IPS-15b (cell line): Measurements from ENCODE around the gene RPS4Y2.

Experiments
- H3K27me3 ChIP-seq: one replicate; pipeline ENCODE4 v1.6.1; 2013; ENCODE audit warnings: low read length; ENCODE audit not compliant: control insufficient read depth, insufficient read depth
- H3K36me3 ChIP-seq: one replicate; pipeline ENCODE4 v1.6.1; 2013; ENCODE audit warnings: low read length; ENCODE audit not compliant: control insufficient read depth, insufficient read depth
- H3K4me1 ChIP-seq: one replicate; pipeline ENCODE4 v1.6.1; 2013; ENCODE audit warnings: mild to moderate bottlenecking, low read length; ENCODE audit not compliant: control insufficient read depth, insufficient read depth
- H3K4me3 ChIP-seq: one replicate; pipeline ENCODE4 v1.5.1; 2013; ENCODE audit warnings: low read depth, low read length
- H3K9ac ChIP-seq: one replicate; pipeline ENCODE4 v1.6.1; 2013; ENCODE audit warnings: low read depth, mild to moderate bottlenecking, low read length
- H3K9me3 ChIP-seq: one replicate; pipeline ENCODE4 v1.6.1; 2013; ENCODE audit warnings: mild to moderate bottlenecking, low read length; ENCODE audit not compliant: control insufficient read depth, insufficient read depth

RPS4Y2 gene

DNA sequence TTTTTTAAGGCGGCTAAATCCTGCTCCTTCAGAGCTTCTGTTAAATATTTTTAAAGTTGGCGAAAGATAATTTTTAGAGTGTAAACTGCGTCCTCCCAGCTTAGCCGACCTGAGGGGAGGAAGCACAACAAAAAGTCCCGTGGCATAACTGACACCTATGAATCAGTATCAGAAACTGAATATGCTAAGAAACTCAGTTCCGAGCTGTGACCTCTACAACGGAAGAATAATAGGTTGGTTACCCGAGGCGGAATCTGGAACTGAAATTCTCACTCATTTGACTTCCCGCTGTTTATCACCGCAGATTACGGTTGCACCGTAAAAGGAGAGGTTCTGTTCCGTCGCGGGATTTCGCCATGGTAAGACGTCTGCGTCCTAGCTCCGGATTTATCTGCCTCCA is at the start of gene RPS4Y2:
Gene RPS4Y2 (plus strand): TSS at position 301 of the 400 bp plus-strand sequence. CDS start 56 bp downstream, at position 357.
- no peaks in the 10 kb centered on the region for H3K27me3 ChIP-seq
- H3K4me1 ChIP-seq: no peaks in the 10 kb centered on the region
- no peaks in the 10 kb centered on the region for H3K9me3 ChIP-seq
- no peak within 1 kb of the TSS for H3K9ac ChIP-seq
- H3K36me3 ChIP-seq: no peaks in the 10 kb centered on the region
- no peak within 1 kb of the TSS for H3K4me3 ChIP-seq

DNA sequence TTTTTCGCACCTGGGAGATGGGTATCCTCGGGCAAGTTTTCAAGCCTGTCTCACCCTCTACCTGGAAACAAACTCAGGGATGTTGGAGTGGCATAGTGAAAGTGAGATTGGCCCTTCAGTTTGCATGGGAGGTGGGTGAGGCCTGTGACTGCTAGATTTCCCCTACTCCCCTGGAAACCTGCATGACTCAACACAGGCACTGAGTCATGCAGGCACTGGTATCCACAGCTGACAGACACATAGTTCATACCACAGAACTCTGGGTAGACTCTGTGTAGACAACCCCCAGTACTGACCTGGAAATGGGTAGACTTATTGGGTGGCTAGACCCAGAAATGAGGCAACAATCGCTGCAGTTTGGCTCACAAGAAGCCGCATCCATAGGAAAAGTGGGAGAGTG is 41.5 kb upstream of the RPS4Y2 start:
- H3K4me1 ChIP-seq: no peaks in the 10 kb centered on the region
- no peaks in the 10 kb centered on the region for H3K36me3 ChIP-seq
- no peak overlapping the region for H3K4me3 ChIP-seq
- H3K9ac ChIP-seq: no peak overlapping the region
- no peaks in the 10 kb centered on the region for H3K27me3 ChIP-seq
- no peaks in the 10 kb centered on the region for H3K9me3 ChIP-seq

DNA sequence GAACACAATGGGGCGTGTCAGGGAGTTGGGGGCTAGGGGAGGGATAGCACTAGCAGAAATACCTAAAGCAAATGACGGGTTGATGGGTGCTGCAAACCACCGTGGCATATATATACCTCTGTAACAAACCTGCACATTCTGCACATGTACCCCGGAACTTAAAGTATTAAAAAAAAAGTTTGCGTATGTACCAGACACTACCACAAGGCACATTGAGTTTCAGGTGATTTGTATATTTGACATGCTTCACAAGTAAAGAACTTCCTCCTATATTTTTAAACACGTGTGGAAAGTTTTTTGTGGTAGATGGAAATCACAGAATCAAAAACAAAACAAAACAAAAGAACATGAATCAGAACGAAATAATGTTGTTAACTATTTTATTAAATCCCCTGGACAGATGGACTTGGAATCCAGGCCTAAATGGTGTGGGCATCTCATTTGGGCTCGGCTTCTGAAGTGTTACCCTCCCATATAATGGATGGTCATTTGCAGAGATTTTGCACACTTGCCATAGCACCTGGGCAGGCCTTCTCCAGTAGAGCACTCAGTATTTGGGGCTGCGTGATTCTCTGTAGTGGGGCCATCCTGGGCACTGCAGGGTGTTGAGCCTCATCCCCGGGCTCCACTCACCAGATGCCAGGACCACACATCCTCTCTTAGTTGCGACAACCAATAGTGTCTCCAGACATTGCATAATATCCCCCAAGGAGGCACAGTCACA is 29.6 kb upstream of the RPS4Y2 start:
- Histone ChIP-seq H3K9me3 (no peaks in the 10 kb centered on the region), H3K36me3 (no peaks in the 10 kb centered on the region), H3K4me1 (no peaks in the 10 kb centered on the region), H3K27me3 (no peaks in the 10 kb centered on the region), H3K4me3 (no peak overlapping the region), H3K9ac (no peak overlapping the region)

DNA sequence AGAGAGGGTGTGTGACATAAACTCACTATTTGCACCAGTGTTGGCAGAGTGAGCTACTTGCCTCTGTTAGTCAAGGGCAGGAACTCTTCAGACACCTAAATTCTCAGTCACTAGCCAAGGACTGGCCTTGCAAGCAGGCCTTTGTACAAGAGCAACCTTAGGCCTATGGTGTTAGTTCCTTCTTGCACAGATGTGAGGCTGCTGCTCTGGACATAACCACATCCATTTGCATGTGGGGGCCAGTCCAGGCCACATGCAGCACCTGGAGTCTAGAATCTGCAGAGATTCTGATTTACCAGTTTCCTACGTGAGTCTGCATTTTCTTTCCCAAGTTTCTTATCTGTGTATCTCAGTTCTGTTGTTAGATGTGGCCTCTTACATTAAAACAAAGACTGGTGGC is 20.7 kb upstream of the RPS4Y2 start:
- no peaks in the 10 kb centered on the region for H3K4me1 ChIP-seq
- no peaks in the 10 kb centered on the region for H3K9me3 ChIP-seq
- no peaks in the 10 kb centered on the region for H3K27me3 ChIP-seq
- H3K9ac ChIP-seq: no peak overlapping the region
- H3K36me3 ChIP-seq: no peaks in the 10 kb centered on the region
- no peak overlapping the region for H3K4me3 ChIP-seq

DNA sequence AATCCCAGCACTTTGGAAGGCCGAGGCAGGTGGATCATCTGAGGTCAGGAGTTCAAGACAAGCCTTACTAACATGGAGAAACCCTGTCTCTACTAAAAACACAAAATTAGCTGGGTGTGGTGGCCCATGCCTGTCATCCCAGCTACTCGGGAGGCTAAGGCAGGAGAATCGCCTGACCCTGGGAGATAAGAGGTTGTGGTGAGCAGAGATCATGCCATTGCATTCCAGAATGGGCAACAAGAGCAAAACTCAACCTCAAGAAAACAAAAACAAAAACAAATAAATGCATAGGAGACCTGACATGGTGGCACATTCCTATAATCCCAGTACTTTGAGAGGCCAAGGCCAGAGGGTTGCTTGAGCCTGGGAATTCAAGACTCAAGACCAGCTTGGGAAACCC is 16.1 kb upstream of the RPS4Y2 start:
- H3K9ac ChIP-seq: no peak overlapping the region
- no peaks in the 10 kb centered on the region for H3K4me1 ChIP-seq

DNA sequence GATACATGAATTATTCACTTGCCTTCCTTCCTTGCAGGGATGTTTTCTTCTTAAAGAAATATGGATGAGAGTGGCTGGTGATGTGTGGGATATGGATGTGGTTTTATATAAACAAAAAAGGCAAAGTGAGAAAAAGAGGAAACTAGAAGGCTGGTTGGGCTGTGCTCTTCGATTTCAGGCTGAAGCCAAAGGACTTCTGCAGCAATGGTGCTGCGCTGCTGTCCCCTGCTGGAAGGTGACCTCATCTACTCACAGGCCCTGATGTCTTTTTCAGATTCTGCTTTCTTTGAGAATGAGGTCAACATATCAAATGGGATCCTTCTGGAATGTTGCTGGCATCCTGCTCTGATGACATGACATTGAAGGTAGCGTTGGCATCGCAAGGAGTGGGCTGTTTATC is 15.3 kb upstream of the RPS4Y2 start:
- Histone ChIP-seq H3K9ac (no peak overlapping the region), H3K27me3 (no peaks in the 10 kb centered on the region), H3K4me3 (no peak overlapping the region), H3K9me3 (no peaks in the 10 kb centered on the region), H3K4me1 (no peaks in the 10 kb centered on the region), H3K36me3 (no peaks in the 10 kb centered on the region)

More for the DNA sequence above, 16.1 kb upstream of the RPS4Y2 start:
- H3K36me3 ChIP-seq: no peaks in the 10 kb centered on the region
- H3K27me3 ChIP-seq: no peaks in the 10 kb centered on the region
- H3K9me3 ChIP-seq: no peaks in the 10 kb centered on the region
- no peak overlapping the region for H3K4me3 ChIP-seq

DNA sequence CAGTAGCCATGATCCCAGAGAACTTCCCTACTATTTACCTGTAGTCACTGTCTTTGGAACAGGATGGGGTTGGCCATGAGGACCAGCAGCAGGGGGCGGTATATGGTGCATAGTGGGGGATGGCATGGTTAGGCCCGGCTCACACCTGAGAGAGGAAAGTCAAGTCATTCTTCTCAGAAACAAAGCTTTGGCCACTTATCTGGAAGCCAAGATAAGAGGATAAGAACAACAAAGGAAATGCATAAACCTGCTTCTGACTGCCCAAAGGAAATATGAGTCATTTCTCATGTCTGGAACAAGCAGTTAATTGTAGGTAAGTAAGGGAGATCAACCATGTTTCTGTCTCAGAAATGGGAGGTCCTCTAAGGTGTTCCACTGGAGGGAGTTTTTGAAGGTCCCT is 10.8 kb upstream of the RPS4Y2 start:
- no peak overlapping the region for H3K9ac ChIP-seq
- no peaks in the 10 kb centered on the region for H3K9me3 ChIP-seq
- no peaks in the 10 kb centered on the region for H3K27me3 ChIP-seq
- no peaks in the 10 kb centered on the region for H3K36me3 ChIP-seq
- no peaks in the 10 kb centered on the region for H3K4me1 ChIP-seq
- H3K4me3 ChIP-seq: no peak overlapping the region

DNA sequence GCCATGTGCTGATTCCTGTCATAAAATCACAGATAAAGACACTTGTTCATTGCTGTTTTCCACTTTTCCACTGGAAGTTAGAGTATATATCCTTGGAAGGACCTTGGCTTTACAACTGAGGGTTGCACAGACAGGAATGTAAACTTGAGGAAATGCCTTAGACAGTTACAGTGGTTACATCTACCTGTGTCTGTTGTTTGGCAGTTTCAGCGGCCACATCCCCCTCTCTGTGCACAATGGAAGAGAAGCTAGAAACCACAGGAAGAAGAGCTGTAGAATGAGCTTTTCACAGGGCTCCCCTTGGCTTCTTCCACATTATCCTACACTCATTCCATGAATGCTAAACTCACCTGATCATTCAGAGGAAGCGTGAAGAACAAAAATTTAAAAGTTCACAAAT is 9.0 kb upstream of the RPS4Y2 start:
- H3K4me3 ChIP-seq: no peak overlapping the region
- no peaks in the 10 kb centered on the region for H3K27me3 ChIP-seq
- H3K4me1 ChIP-seq: no peaks in the 10 kb centered on the region
- no peak overlapping the region for H3K9ac ChIP-seq
- no peaks in the 10 kb centered on the region for H3K36me3 ChIP-seq
- no peaks in the 10 kb centered on the region for H3K9me3 ChIP-seq

DNA sequence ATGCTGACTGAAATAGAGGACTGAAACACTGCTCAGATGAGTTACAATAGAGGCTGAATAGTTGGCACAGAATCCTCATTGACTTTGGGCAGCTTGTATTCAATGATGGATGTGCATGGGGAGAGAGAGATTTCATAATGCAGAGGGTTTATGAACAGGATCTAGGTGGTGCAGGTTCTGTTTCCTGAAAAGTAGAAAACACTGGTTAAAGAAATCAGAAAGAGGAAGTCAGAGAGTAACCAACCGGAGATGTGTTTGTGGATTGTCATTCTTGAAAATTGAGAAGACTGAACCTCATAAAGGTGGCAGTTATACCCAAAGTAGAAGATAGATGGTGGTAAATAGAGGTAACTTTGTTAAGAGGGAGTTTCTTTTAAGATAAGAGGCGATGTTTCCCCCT is 8.0 kb downstream of the RPS4Y2 start:
- no peak overlapping the region for H3K9ac ChIP-seq
- H3K4me1 ChIP-seq: no peaks in the 10 kb centered on the region
- H3K4me3 ChIP-seq: no peak overlapping the region
- H3K36me3 ChIP-seq: no peaks in the 10 kb centered on the region
- H3K9me3 ChIP-seq: no peaks in the 10 kb centered on the region
- H3K27me3 ChIP-seq: no peaks in the 10 kb centered on the region

DNA sequence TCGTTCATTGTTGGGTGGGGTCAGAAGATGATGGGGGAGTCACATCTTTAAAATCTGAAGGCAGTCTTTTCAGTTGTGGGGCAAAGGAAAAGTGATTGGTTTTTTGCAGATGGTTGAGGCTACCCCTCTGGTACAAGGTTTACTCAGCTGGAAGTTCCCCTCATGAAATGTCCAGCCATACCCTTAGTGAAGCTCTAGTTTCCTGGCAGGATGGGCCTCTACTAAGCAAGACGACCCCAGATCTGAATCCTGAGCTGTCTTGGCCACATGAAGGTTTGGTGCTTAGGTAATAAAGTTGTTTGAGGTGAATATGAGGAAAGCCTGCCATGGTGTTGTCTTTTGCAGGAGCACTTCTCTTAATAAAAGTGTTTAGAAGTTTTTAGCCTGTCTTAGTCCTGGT is 9.2 kb downstream of the RPS4Y2 start:
- H3K9ac ChIP-seq: no peak overlapping the region
- no peak overlapping the region for H3K4me3 ChIP-seq
- H3K9me3 ChIP-seq: no peaks in the 10 kb centered on the region
- no peaks in the 10 kb centered on the region for H3K27me3 ChIP-seq
- H3K36me3 ChIP-seq: no peaks in the 10 kb centered on the region
- no peaks in the 10 kb centered on the region for H3K4me1 ChIP-seq

DNA sequence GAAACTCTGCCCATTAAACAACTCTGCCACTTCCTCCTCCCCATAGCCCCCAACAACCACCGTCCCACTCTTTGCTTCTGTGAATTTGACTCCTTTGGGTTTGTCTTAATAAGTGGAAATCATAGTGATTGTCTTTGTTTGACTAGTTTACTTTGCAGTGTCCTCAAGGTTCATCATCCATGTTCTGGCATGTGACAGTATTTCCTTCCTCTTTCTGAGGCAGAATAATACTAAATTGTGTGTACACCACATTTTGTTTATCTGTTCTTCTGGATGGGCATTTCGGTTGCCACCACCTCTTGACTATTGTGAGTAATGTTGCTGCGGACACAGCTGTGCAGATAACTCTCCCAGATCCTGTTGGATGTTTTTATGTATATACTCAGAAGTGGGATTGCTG is 14.8 kb downstream of the RPS4Y2 start:
- Histone ChIP-seq H3K9ac (no peak overlapping the region), H3K36me3 (no peaks in the 10 kb centered on the region), H3K27me3 (no peaks in the 10 kb centered on the region), H3K4me1 (no peaks in the 10 kb centered on the region), H3K4me3 (no peak overlapping the region), H3K9me3 (no peaks in the 10 kb centered on the region)

DNA sequence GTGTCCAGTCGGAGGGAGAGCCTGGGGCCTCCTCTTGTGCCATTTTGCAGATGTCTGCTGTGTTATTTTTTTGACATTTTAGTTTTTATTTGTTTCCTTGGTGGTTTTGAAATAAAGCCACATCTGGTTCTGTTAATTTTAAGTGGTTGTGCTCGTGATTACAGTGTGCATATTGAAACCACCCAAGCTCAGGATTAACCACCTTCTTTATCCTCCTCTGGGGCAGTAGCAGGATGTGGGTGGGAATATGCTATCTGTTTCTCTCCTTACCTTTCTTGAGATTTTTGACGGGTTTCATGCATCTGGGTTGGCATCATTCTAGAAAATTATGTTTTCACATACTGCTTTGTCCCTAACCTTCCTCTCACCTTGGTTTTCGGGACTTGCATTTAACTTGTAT is 20.2 kb downstream of the RPS4Y2 start:
- Histone ChIP-seq H3K9me3 (no peaks in the 10 kb centered on the region), H3K4me3 (no peak overlapping the region), H3K4me1 (no peaks in the 10 kb centered on the region), H3K36me3 (no peaks in the 10 kb centered on the region), H3K9ac (no peak overlapping the region), H3K27me3 (no peaks in the 10 kb centered on the region)
